Tongue (tissue), 2 donors: ENCODE results near the gene FTH1. TPM values are rescaled to one million over a fixed set of nuclear protein-coding genes. Genes with fewer than 3 reads are reported as not detected.
A peak's percentile ranks its signal among the peaks of the same experiment; 100 is the strongest.

Source experiments
- DNase-seq: peaks from one replicate; pipeline ENCODE4 v3.0.0-alpha.2; 2015
- total RNA-seq: library from RNA; depleted of rRNA; stranded (reverse); fragments of >200 nt; gene quantifications from one replicate; pipeline ENCODE4 v1.2.3, GENCODE V29; 2014

Gene FTH1
- total RNA-seq, 1 donor from 2014 or later: 714 TPM

DNA sequence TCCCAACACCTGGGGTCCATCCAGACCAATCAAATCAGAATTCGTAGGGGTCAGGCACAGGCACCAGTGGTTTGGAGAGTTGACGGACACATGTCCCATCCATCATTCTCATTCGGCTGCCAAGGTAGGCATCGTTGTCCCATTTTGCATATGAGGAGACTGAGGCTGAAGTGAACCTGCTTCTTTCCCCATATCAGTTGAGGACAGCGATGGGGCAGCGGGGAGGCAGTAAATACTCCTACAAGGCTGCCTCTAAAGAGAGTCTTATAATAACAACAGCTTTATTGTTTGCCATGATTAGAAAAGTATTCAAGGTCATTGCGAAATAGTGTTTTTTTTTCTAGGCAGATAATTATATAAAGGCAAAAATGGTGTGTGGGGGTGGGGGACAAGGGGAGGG is 18.9 kb downstream of the FTH1 start:
- no peak for DNase-seq

DNA sequence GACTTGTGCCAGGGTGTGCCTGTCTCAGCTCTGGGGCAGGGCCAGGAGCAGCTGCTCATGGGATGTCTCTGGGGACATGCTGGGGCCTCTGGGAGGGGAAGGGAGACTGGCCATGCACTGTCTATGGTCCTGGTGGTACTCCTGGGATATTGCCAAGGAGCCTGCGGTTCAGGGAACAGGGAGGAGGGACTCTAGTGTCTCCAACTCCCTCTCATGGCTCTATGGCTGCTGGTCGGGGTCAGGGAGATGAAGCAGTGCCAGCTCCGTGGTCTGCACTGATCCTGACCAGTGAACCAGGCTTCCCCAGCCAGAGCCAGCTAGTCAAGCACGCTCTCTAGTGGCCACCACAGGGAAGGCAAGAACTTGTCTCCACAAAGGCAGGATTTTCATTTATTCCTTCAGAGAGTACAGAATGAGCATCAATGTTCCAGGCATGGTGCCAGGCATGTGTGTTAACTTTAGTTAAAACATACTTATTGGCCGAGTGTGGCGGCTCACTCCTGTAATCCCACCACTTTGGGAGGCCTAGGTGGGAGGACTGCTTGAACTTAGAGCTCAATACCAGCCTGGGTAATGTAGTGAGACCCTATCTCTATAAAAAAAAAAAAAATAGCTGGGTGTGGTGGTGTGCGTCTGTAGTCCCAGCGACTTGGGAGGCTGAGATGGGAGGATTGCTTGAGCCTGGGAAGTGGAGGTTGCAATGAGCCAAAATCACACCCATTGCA is 19.8 kb downstream of the FTH1 start:
- DNase-seq: peak; percentile 96

- no peak for DNase-seq
These were observed 20.5 kb downstream of the FTH1 start for GRCh38 chr11:61946894-61947293.

DNA sequence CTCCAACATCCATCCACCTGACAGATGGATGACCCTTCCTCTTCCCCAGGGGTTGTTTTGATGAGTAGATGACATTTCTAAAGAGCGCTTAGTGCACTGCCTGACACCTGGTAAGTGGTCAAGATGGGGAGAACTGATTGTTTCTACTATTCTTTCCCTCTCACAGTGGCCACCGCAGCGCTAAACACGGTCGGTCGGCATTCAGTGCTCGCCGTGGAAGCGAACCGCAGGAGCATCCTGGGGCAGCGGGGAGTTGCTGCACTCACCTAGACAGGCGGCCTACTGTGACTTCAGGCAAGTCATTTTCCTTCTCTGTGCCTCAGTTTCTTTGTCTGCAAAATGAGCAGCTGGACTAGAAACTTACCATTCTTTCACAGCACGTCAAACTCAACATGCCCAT is 22.2 kb downstream of the FTH1 start:
- no peak for DNase-seq

GRCh38 chr11:61940466-61940865 is 27.0 kb downstream of the FTH1 start:
- DNase-seq: no peak

GRCh38 chr11:61935861-61936260 is 31.6 kb downstream of the FTH1 start:
- DNase-seq: no peak

GRCh38 chr11:61930933-61931332 is 36.5 kb downstream of the FTH1 start:
- DNase-seq: no peak

DNA sequence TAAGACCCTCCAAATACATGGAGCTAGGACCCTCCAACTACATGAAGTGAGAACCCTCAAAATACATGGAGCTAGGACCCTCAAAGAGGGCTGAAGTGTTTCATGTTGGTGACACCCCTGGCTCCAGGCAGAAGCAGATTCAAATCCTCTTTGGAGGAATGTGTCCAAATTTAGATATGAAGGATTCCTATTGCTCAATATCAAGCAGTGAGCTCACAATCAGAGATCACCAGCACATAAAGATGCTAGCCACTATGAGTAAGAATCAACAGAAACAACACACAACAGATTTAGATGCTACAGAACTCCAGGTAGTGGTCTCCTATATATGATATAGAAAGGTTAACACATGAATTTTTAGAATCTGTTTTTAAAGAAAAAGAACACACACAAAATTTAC is 38.8 kb downstream of the FTH1 start:
- no peak for DNase-seq

- no peak for DNase-seq
These were observed 39.9 kb downstream of the FTH1 start for GRCh38 chr11:61927501-61927900.

GRCh38 chr11:61926235-61926634 is 41.2 kb downstream of the FTH1 start:
- DNase-seq: peak; percentile 35

DNA sequence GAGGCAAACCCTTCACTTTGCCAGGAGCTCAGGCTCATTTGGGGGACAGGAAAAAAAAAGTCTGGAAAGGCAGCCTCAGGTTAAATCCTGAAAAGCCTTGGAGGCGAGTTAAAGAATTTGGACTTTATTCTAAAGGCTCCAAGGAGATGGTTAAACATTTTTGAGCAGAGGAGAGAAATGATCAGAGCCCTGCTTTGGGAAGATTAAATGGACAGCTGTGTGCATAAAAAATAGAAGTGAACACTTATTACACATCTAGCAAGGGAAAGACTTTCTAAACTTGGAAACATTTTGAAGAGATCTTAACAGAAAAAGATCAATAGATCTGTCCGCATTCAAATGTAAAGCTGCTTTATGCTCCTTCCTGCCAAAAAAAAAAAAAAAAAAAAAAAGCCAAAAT is 41.7 kb downstream of the FTH1 start:
- peak; percentile 46 for DNase-seq

GRCh38 chr11:61924064-61924455 is 43.4 kb downstream of the FTH1 start:
- DNase-seq: peak; percentile 55

GRCh38 chr11:61923166-61924063 is 44.0 kb downstream of the FTH1 start:
- peak; percentile 94 for DNase-seq

DNA sequence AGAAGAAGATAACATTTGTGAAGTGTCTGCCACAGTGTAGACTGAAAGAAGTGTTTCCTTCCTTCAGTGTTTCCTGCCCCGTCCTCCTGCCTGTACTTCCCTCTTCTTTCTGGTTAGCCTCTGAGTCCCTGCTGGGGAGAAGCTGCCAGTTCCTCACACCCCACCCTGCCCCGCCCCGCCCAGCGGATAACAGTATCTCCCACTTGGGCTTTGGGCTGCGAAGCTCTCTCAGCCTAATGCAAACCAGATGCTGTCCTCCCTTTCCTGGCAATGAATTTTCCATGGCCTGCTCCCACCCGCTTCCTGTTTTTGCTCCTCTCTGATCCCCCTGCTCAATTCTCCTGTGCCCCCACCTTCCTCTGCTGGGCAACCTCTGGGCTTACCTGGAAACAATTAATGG is 44.9 kb downstream of the FTH1 start:
- peak; percentile 94 for DNase-seq

GRCh38 chr11:61921446-61921845 is 46.0 kb downstream of the FTH1 start:
- DNase-seq: no peak

DNA sequence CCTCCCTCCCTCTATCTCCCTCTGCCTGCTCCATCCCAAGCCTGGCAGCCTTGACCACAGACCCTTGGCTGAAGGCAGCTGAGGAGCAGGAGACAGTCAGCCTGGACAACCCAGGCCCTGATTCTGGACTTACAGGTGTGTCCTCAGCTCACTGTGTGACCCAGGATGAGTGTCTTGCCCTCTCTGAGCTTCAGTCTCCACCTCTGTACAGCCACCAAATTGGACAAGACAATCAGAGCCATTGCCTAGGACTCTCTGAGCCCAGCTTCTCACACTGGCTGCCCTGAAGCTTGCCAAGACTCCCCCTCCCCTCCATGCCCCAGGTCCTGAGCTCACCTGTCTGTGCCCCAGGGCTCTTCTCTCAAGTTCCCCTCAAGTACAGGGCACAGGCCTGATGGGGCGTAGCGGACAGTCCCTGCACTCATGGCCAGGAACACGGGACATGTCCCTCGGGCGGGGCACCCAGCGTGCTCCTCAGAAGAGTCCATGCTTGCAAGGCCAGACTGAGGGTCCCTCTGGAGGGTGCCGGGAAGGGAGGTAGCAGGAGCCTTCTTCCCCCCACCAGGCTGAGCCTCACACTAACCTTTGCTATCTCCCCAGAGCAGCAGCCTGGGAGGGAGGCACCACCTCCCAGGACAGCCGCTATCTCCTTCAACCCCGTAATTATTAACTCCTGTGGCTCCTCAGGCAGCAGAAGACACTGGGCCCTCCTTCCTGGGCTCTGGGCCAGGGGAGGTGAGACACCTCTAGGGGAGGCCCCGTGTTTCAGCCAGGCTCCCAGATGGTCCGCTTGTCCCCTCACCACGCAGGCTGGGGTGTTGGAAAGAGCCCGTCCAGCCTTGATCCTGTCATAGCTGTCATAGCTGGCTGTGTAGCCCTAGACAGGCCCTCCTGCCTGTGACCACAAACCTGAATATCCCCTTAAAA is 47.5 kb downstream of the FTH1 start:
- peak; percentile 24 for DNase-seq

GRCh38 chr11:61918938-61919704 is 48.3 kb downstream of the FTH1 start:
- DNase-seq: peak; percentile 83

GRCh38 chr11:61918251-61918937 is 49.0 kb downstream of the FTH1 start:
- DNase-seq: no peak

GRCh38 chr11:61917334-61918109 is 49.9 kb downstream of the FTH1 start, which contains the start of gene RAB3IL1:
Gene RAB3IL1, minus strand, starts transcription at chr11:61917566. Its CDS starts 199 bp downstream, at chr11:61917367.
- DNase-seq: peak; percentile 81

- no peak for DNase-seq
These were observed 50.6 kb downstream of the FTH1 start for GRCh38 chr11:61916737-61917333.
